GM11168 (cell line): Measurements from ENCODE around the gene IL7R.

Experiments
- in situ Hi-C: fragments of 300-500 bp; cut with MboI; formaldehyde crosslinking; loops from one replicate; pipeline ENCODE4 v1.12.0; 2022; ENCODE audit warnings: low sequenced_read_pairs; ENCODE audit not compliant: unreplicated experiment

IL7R gene

DNA sequence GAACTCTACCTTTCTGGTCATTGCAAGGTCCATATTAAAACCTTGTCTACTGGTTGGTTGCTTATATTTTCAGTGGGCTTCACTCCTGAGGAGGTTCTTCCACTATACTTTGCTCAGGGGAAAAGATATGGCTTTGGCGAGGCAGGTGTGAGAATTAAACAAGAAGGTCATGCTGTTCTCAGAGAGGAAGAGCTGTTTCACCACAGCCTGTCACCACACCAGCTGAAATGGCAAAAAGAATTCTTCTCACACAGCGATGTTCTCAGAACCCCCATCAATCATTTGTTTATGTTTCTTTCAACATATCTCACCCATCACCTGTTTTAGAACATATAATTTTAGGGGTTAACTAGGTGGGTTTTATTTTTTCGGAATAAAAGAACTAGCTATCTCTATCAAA is 43.1 kb downstream of the IL7R start:
- in situ Hi-C loops, result no loop called here

GRCh38 chr5:35900972-35901695 is 44.4 kb downstream of the IL7R start:
- in situ Hi-C loops, result no loop called here

DNA sequence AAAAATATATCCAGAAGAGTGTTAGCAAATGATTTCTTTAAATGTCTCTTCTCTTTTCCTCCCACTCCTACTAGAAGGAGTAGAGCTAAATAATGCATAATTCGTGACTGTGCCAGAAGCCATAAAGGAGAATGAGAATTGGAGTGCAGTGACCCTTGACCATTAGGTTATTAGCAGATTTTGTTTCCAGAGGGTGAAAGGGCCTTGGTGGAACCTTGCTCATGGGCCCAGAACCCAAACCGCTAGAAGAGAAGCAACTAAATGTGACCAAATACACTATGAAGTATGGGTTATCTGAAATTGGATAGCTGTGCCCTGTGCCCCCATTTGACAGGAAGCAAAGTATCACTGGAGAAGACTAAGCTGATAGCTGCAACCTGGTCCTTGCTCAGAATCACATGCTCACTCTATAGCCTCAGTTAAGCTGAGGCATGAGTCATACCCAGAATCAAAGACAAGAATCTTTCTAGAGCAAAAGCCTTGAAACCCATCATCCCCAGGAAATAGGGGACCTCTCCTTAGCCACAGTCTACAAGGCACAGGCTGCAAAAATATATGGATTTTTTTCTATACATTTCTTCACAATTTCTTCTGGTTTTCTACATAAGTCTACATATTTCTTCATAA is 45.5 kb downstream of the IL7R start:
- in situ Hi-C loops, result no loop called here

DNA sequence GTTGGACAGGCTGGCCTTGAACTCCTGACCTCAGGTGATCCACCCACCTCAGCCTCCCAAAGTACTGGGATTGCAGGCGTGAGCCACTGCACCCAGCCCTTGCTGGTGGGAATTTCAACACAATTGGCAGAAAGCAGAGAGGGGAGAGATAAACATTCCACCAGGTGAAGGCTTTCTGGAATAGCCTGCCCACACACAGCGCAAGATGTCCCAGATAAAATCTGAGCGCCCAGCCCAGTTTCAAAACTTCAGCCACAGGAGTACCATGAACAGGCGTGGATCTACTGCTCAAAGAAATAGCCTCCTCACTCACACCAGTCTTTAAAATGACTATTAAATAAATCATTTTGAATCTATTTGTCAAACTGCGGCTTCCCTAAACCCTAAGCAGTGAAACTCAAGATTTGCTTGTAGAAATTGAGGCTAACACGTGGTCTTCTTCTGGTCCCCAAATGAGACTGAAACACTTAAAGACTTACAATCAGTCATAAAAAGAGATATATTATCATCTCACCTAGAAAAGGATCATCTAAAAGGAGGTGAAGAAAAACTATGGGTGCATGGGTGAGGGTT is 47.0 kb downstream of the IL7R start:
- in situ Hi-C loops, result no loop called here

- in situ Hi-C loops, result no loop called here
Observed at GRCh38 chr5:35904443-35905132, 47.9 kb downstream of the IL7R start.

- in situ Hi-C loops, result no loop called here
Observed at GRCh38 chr5:35908228-35908627, 51.5 kb downstream of the IL7R start.

DNA sequence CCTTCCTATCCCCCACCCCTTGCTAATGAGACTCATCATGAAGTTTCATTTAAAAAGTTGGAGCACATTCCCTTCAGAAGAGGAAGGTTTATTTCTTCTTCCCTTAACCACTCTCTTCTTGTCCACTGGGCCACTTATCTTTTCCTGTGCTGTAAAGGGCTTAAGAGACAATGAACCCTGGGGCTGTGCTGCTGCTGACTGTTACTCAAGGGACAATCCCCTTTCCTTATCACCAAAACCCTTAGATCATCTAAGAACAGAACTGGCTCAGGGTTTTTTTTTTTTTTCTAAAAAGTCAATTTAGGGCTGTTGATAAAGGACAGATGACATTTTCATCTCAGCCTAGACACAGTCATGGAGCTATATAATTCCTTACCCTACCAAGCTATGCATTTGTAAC is 52.1 kb downstream of the IL7R start:
- in situ Hi-C loops, result no loop called here

- in situ Hi-C loops, result no loop called here
Observed at GRCh38 chr5:35919191-35919590, 62.5 kb downstream of the IL7R start.

GRCh38 chr5:35920890-35921289 is 64.2 kb downstream of the IL7R start:
- in situ Hi-C loops, result loop anchor here (10.0 kb wide), 1 partner anchor 266 kb away; no protein-coding TSS in a partner anchor

GRCh38 chr5:35921930-35922329 is 65.2 kb downstream of the IL7R start:
- in situ Hi-C loops, result loop anchor here (10.0 kb wide), 1 partner anchor 267 kb away; no protein-coding TSS in a partner anchor

DNA sequence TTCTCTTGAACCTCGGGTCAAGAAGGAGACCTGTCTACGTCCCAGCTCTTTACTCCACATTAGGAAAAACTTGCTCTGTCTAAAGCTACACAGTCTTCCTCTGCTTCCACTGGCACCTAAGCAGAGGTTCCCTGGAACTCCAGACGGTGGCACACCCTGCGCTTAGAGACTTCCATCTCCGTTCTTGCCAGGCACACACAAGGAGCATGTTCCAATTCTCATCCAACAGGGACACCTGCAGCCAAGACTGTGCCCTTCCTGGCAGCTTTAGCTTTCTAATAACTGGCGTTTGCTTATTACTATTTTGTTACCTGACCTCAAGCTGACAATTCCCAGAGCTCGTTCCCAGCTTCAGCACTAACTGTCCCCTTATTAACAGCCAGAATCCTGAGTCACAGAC is 65.8 kb downstream of the IL7R start:
- in situ Hi-C loops, result loop anchor here (10.0 kb wide), 1 partner anchor 268 kb away; no protein-coding TSS in a partner anchor

GRCh38 chr5:35924122-35924949 is 67.6 kb downstream of the IL7R start:
- in situ Hi-C loops, result loop anchor here (10.0 kb wide), 1 partner anchor 270 kb away; no protein-coding TSS in a partner anchor

DNA sequence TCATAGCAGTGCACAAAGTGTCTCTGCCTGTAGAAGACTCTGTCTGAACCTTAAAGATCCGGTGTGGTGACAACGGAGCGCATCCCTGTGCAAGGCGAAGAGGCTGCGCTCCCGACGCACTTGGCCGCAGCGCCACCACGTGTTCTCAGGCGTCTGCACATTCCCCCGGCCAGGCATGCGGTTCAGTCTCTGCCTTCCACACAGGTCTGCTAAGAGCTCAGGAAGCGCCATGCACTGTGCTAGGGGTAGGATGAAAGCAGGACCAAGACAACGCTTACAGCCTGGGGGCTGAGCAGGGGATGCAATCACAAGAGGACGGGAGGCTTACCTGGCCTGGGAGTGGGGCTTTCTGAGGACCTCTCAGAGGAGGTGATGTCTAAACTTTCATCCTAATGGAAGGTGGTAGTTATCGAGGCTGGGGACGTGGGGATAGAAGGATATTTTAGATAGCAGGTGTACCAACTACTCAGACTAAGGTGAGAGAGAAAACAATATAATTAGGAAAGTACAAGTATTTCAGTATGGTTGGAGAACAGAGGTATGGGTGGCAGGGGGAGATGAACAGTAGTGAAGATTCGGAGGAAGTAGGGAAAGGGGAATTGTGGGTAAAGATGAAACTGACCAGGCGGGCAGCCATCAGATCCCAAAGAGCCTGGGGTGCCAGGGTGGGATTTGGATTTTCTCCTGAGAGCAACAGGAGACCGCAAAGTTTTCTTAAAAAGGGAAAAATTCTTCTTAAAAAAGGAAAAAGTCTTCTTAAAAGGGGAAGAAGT is 68.4 kb downstream of the IL7R start:
- in situ Hi-C loops, result loop anchor here (5.0 to 10.0 kb wide), 2 partner anchors 153 to 270 kb away; no protein-coding TSS in a partner anchor

DNA sequence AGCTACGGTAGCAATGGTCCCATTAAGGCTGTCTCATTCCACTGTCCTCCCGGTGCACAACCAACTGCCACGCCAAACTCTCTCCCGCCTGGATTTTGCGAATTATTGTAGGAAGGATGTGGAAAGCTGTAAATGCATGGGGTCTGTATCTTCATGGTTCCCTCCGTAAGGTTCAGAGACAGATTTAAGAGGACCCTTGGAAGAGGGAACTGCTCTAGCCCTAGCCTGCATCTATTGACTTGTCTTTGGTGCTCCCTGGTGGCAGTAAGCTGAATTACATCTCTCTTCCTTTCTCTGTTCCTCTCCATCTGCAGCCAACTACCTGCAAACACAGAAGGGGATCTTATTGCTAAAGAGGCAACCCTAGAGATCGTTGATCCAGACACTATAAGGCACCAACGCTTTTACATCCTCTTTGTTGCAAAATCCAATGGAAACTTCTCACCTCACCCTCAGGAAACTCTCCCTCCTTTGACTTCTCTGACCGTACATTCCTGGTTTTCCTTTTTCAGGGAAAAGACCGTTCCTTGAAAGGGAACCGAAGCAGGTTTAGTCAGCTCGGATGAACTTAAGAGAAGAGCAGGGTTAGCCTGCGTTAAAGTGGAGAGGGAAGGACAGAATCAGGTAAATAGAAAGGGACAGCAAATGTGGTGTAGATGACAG is 69.8 kb downstream of the IL7R start:
- in situ Hi-C loops, result loop anchor here (5.0 to 10.0 kb wide), 2 partner anchors 154 to 272 kb away; no protein-coding TSS in a partner anchor
